ENCODE results near the gene THEM4. TPM values are rescaled to one million over a fixed set of nuclear protein-coding genes. Genes with fewer than 3 reads are reported as not detected.

The THEM4 gene
- total RNA-seq, 4 donors from 2014 or later = 13.2 to 15.7 (median 14.3) TPM

DNA sequence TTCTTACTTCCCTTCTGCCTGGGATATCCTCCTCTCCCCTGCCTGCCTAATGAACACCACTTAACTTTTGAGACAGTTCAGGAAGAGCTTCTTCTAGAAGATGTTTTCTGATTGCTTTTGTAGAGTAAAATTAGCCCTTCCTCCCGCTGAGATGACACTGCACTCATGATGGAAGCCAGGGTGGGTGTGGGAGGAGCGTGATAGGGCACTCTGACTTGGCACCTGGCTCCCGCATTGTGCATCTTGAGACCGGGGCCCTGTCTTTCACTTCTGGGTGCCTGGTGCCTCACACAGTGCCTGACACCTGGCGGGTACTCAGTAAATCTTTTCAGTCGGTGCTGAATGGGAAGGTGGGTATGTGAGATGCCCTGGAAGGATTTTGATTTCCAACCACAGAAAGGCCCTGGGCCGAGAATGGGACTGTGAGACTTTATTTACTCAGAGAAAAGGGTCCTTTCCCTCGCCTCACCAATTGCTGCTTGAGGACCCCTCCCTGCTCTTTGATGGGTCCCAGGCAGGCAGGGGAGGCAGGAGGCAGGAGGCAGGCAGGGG, 62.5 kb downstream of the THEM4 start:
- no peaks in the 10 kb centered on the region for H3K9me3 ChIP-seq
- H3K36me3 ChIP-seq = no peaks in the 10 kb centered on the region
- H3K27me3 ChIP-seq = peaks cover 0 to 43% (median 0%) of the 10 kb centered on the region in 4 donors
- DNase-seq (ENCODE audit: extremely low spot score) = no peak
- WGBS = 82% methylated on average over 8 of the region's 8 CpGs
- no peak for TF ChIP-seq POLR2A (IDR thresholded peaks at IDR 0.05; ENCODE audit: low read depth)
- TF ChIP-seq POLR2AphosphoS5 (IDR thresholded peaks at IDR 0.05) = no peak
- TF ChIP-seq, protein P1, sequence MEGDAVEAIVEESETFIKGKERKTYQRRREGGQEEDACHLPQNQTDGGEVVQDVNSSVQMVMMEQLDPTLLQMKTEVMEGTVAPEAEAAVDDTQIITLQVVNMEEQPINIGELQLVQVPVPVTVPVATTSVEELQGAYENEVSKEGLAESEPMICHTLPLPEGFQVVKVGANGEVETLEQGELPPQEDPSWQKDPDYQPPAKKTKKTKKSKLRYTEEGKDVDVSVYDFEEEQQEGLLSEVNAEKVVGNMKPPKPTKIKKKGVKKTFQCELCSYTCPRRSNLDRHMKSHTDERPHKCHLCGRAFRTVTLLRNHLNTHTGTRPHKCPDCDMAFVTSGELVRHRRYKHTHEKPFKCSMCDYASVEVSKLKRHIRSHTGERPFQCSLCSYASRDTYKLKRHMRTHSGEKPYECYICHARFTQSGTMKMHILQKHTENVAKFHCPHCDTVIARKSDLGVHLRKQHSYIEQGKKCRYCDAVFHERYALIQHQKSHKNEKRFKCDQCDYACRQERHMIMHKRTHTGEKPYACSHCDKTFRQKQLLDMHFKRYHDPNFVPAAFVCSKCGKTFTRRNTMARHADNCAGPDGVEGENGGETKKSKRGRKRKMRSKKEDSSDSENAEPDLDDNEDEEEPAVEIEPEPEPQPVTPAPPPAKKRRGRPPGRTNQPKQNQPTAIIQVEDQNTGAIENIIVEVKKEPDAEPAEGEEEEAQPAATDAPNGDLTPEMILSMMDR (IDR thresholded peaks at IDR 0.05) = no peak
- no peak for TF ChIP-seq EP300 (IDR thresholded peaks at IDR 0.05)
- intact Hi-C loops (cut with DNase I) = no loop called here
- no peak overlapping the region for H3K27ac ChIP-seq (replicated peaks in 1 of 4)
- H3K4me1 ChIP-seq = no peaks in the 10 kb centered on the region
- H3K4me3 ChIP-seq = no peak overlapping the region

DNA sequence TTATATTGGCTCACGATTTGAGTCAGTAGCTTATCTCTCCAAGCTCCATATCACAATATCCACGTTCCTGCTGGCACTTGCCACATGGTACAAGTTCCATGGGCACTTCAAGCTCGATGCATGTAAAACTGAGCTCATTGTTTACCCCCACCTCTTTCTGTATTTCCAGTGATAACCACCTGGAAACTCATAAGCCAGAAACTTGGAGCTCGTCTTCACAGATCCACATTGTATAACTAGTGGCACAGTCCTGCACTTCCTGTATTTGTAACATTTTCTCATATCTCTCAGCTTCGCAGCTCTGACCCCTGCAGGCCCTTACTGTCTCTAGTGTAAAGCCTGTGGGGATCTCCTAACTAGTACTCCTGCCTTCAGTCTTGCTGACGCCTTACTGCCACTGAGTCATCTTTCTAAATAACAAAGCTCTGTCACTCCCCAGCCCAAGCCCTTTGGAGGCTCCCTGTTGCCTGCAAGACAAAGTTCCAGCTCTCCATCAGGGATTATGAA, 63.2 kb downstream of the THEM4 start:
- Histone ChIP-seq H3K4me3 (no peak overlapping the region), H3K4me1 (no peaks in the 10 kb centered on the region), H3K36me3 (no peaks in the 10 kb centered on the region), H3K27me3 (peaks cover 0 to 41% (median 0%) of the 10 kb centered on the region in 4 donors), H3K9me3 (no peaks in the 10 kb centered on the region), H3K27ac (replicated peaks in 1 of 4) (no peak overlapping the region)
- 67% methylated on average over 6 of the region's 6 CpGs for WGBS
- intact Hi-C loops (cut with DNase I) = no loop called here
- TF ChIP-seq, protein P1 (IDR thresholded peaks at IDR 0.05) = no peak
- no peak for TF ChIP-seq POLR2AphosphoS5 (IDR thresholded peaks at IDR 0.05)
- no peak for TF ChIP-seq EP300 (IDR thresholded peaks at IDR 0.05)
- no peak for TF ChIP-seq POLR2A (IDR thresholded peaks at IDR 0.05; ENCODE audit: low read depth)
- no peak for DNase-seq (ENCODE audit: extremely low spot score)

DNA sequence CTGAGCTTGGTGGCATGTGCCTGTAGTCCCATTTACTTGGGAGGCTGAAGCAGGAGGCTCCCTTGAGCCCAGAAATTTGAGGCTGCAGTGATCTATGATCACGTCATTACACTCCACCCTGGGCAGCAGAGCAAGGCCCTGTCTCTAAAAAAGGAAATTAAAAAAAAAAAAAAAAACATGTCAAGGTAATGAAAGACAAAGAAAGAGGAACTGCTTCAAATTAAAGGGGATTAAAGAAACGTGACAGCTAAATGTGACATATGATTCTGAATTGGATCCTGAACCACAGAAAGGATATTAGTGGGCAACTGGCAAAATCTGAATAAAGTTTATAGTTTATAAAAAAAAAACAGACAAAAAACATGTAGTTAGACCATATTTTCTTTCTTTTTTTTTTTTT, 65.9 kb downstream of the THEM4 start:
- no peak for DNase-seq (ENCODE audit: extremely low spot score)

GRCh38 chr1:151841141-151841540, 68.2 kb downstream of the THEM4 start:
- H3K4me1 ChIP-seq = peaks cover 22 to 33% (median 31%) of the 10 kb centered on the region in 4 donors
- 82% methylated on average over 2 of the region's 2 CpGs for WGBS
- H3K4me3 ChIP-seq = no peak overlapping the region
- H3K27ac ChIP-seq (replicated peaks in 1 of 4) = no peak overlapping the region
- TF ChIP-seq, protein P1 (IDR thresholded peaks at IDR 0.05) = no peak
- TF ChIP-seq POLR2A (IDR thresholded peaks at IDR 0.05; ENCODE audit: low read depth) (no peak), POLR2AphosphoS5 (IDR thresholded peaks at IDR 0.05) (no peak), EP300 (IDR thresholded peaks at IDR 0.05) (no peak)
- intact Hi-C loops (cut with DNase I) = no loop called here
- DNase-seq (ENCODE audit: extremely low spot score) = no peak
- H3K27me3 ChIP-seq = peaks cover 8 to 52% (median 18%) of the 10 kb centered on the region in 4 donors
- no peaks in the 10 kb centered on the region for H3K9me3 ChIP-seq
- H3K36me3 ChIP-seq = no peaks in the 10 kb centered on the region

More for the DNA sequence above, 65.9 kb downstream of the THEM4 start:
- intact Hi-C loops (cut with DNase I) = no loop called here
- Histone ChIP-seq H3K27me3 (peaks cover 4 to 52% (median 15%) of the 10 kb centered on the region in 4 donors), H3K27ac (replicated peaks in 1 of 4) (no peak overlapping the region), H3K36me3 (no peaks in the 10 kb centered on the region), H3K9me3 (no peaks in the 10 kb centered on the region), H3K4me3 (no peak overlapping the region), H3K4me1 (peaks cover 16 to 19% (median 18%) of the 10 kb centered on the region in 4 donors)
- no peak for TF ChIP-seq POLR2A (IDR thresholded peaks at IDR 0.05; ENCODE audit: low read depth)
- no peak for TF ChIP-seq EP300 (IDR thresholded peaks at IDR 0.05)
- TF ChIP-seq, protein P1 (IDR thresholded peaks at IDR 0.05) = no peak
- TF ChIP-seq POLR2AphosphoS5 (IDR thresholded peaks at IDR 0.05) = no peak
- WGBS = 74% methylated on average over 2 of the region's 2 CpGs
